H1 (cell line): Measurements from ENCODE around the gene SLC4A9. TPM values are rescaled to one million over a fixed set of nuclear protein-coding genes. Genes with fewer than 3 reads are reported as not detected.

ENCODE experiments used
- CTCF ChIA-PET: fragments of 300-600 bp; sonication (Branson Sonifier 250); formaldehyde crosslinking; loops from one replicate; lab custom pipeline; 2021; ENCODE audit not compliant: partially characterized antibody; lab: Charles Lee
- POLR2A ChIA-PET: fragments of 300-600 bp; sonication (Branson Sonifier 250); formaldehyde crosslinking; loops from one replicate; lab custom pipeline; 2021; ENCODE audit warnings: inconsistent platforms; ENCODE audit not compliant: partially characterized antibody; lab: Charles Lee
- DNase-seq, 2 experiments: peaks; one replicate each; pipeline versions ENCODE4 v3.0.0 to v3.0.0-alpha.2; 2010 to 2022; ENCODE audit warnings: low spot score in 2 of 2, low read depth in 1 of 2, mixed read lengths in 1 of 2
- FAIRE-seq: peaks from 2 replicates; lab custom pipeline; 2011; peaks lifted over from hg19 to GRCh38; lab: Jason Lieb, UNC
- H2AFZ ChIP-seq: 2 replicates; pipeline ENCODE4 v1.8.1; 2012; ENCODE audit warnings: low read length, inconsistent platforms
- H2AK5ac ChIP-seq: 2 replicates; pipeline ENCODE4 v1.6.1; 2013; ENCODE audit warnings: low read depth, low read length
- H2BK120ac ChIP-seq: replicated peaks from 2 replicates; pipeline ENCODE3; 2013; ENCODE audit warnings: low read depth, low read length, inconsistent platforms
- H2BK12ac ChIP-seq: 2 replicates; pipeline ENCODE4 v1.6.1; 2013; ENCODE audit warnings: low read depth, low read length
- H2BK15ac ChIP-seq: 2 replicates; pipeline ENCODE4 v1.6.1; 2013; ENCODE audit warnings: low read length
- H2BK20ac ChIP-seq: 2 replicates; pipeline ENCODE4 v1.6.1; 2013; ENCODE audit warnings: low read length
- H2BK5ac ChIP-seq: 2 replicates; pipeline ENCODE4 v1.6.1; 2013; ENCODE audit warnings: low read depth, low read length
- H3K14ac ChIP-seq: 2 replicates; pipeline ENCODE4 v1.6.1; 2013; ENCODE audit warnings: inconsistent platforms; ENCODE audit not compliant: insufficient read length
- H3K18ac ChIP-seq: 2 replicates; pipeline ENCODE4 v1.6.1; 2013; ENCODE audit warnings: low read length; ENCODE audit errors: extremely low read depth
- H3K23ac ChIP-seq: 2 replicates; pipeline ENCODE4 v1.6.1; 2013; ENCODE audit warnings: inconsistent platforms; ENCODE audit not compliant: insufficient read length
- H3K23me2 ChIP-seq: 2 replicates; pipeline ENCODE4 v1.6.1; 2013; ENCODE audit warnings: low read depth, low read length
- H3K27ac ChIP-seq: 2 replicates; pipeline ENCODE4 v1.6.1; 2011; ENCODE audit warnings: low read depth, low read length, inconsistent platforms
- H3K27me3 ChIP-seq, 4 experiments: replicated peaks in 1 of 4; 1 replicate in 1 of 4; 2 replicates in 3 of 4; pipeline versions ENCODE4 v1.6.1 to v1.8.1; 2011 to 2013; ENCODE audit warnings: low read length in 3 of 4, mild to moderate bottlenecking in 3 of 4, inconsistent platforms in 2 of 4, mixed read lengths in 2 of 4, moderate library complexity in 1 of 4; ENCODE audit not compliant: control insufficient read depth in 3 of 4, insufficient read depth in 3 of 4; ENCODE audit errors: extremely low read depth in 1 of 4
- H3K36me3 ChIP-seq, 4 experiments: 2 replicates each; pipeline versions ENCODE4 v1.6.1 to v1.8.1; 2011 to 2013; ENCODE audit warnings: mild to moderate bottlenecking in 4 of 4, low read length in 3 of 4, moderate library complexity in 2 of 4, control low read depth in 1 of 4, inconsistent platforms in 1 of 4; ENCODE audit not compliant: insufficient read depth in 4 of 4, control insufficient read depth in 2 of 4
- H3K4ac ChIP-seq: replicated peaks from 2 replicates; pipeline ENCODE3; 2013; ENCODE audit warnings: low read length, low read depth, mixed read lengths, inconsistent platforms; ENCODE audit not compliant: insufficient read length
- H3K4me1 ChIP-seq, 4 experiments: replicated peaks in 1 of 4; 1 replicate in 1 of 4; 2 replicates in 3 of 4; pipeline versions ENCODE4 v1.6.1 to v1.8.1; 2011 to 2013; ENCODE audit warnings: low read length in 3 of 4, inconsistent platforms in 2 of 4, mixed read lengths in 1 of 4; ENCODE audit not compliant: insufficient read depth in 4 of 4, control insufficient read depth in 3 of 4
- H3K4me2 ChIP-seq, 2 experiments: 2 replicates each; pipeline versions ENCODE4 v1.6.1 to v1.8.1; 2011 to 2013; ENCODE audit warnings: low read depth in 2 of 2, low read length in 2 of 2, control low read depth in 1 of 2, inconsistent platforms in 1 of 2, mild to moderate bottlenecking in 1 of 2; ENCODE audit not compliant: insufficient read depth in 1 of 2
- H3K4me3 ChIP-seq, 4 experiments: fragments of 200-600, 300-600 bp in 1 of 4; sonication (generic), shearing (Covaris generic), sonication (Bioruptor Twin) in 1 of 4; 2 replicates each; pipeline versions ENCODE4 v1.5.1 to v1.8.1; 2011 to 2016; ENCODE audit warnings: low read length in 4 of 4, low read depth in 3 of 4, control low read depth in 2 of 4, inconsistent platforms in 2 of 4, mild to moderate bottlenecking in 2 of 4, mixed read lengths in 1 of 4, moderate library complexity in 1 of 4; ENCODE audit not compliant: insufficient read depth in 2 of 4; ENCODE audit errors: extremely low read depth in 1 of 4
- H3K56ac ChIP-seq: replicated peaks from 2 replicates; pipeline ENCODE3; 2013; ENCODE audit warnings: low read depth, mild to moderate bottlenecking, mixed read lengths, low read length, inconsistent platforms; ENCODE audit not compliant: insufficient read length
- H3K79me1 ChIP-seq: 2 replicates; pipeline ENCODE4 v1.6.1; 2013; ENCODE audit warnings: low read depth, low read length, control low read depth
- H3K79me2 ChIP-seq, 2 experiments: 2 replicates each; pipeline versions ENCODE4 v1.6.1 to v1.8.1; 2012 to 2013; ENCODE audit warnings: low read length in 2 of 2, mild to moderate bottlenecking in 2 of 2, inconsistent platforms in 1 of 2; ENCODE audit not compliant: insufficient read depth in 2 of 2, control insufficient read depth in 1 of 2
- H3K9ac ChIP-seq, 4 experiments: replicated peaks in 1 of 4; 1 replicate in 1 of 4; 2 replicates in 3 of 4; pipeline versions ENCODE4 v1.6.1 to v1.8.1; 2011 to 2013; ENCODE audit warnings: low read depth in 3 of 4, low read length in 3 of 4, control low read depth in 2 of 4, mild to moderate bottlenecking in 2 of 4, moderate library complexity in 2 of 4, inconsistent platforms in 1 of 4; ENCODE audit errors: extremely low read depth in 1 of 4
- H3K9me3 ChIP-seq, 2 experiments: 2 replicates each; pipeline versions ENCODE4 v1.6.1 to v1.8.1; 2012 to 2013; ENCODE audit warnings: mild to moderate bottlenecking in 2 of 2, moderate library complexity in 2 of 2, control low read depth in 1 of 2, inconsistent platforms in 1 of 2, low read depth in 1 of 2, low read length in 1 of 2, mixed read lengths in 1 of 2; ENCODE audit not compliant: insufficient read depth in 2 of 2
- H4K20me1 ChIP-seq, 2 experiments: replicated peaks in 1 of 2; 2 replicates each; pipeline versions ENCODE3 to v1.8.1; 2011 to 2013; ENCODE audit warnings: inconsistent platforms in 2 of 2, low read length in 2 of 2, mild to moderate bottlenecking in 1 of 2; ENCODE audit not compliant: insufficient read depth in 2 of 2, control insufficient read depth in 1 of 2
- H4K5ac ChIP-seq: 2 replicates; pipeline ENCODE4 v1.6.1; 2013; ENCODE audit warnings: low read length, low read depth, mixed read lengths, inconsistent platforms; ENCODE audit not compliant: insufficient read length
- H4K8ac ChIP-seq: 2 replicates; pipeline ENCODE4 v1.8.0; 2013; ENCODE audit warnings: mild to moderate bottlenecking, moderate library complexity, low read length, inconsistent platforms; ENCODE audit not compliant: insufficient read depth; ENCODE audit errors: extremely low read depth
- H4K91ac ChIP-seq: replicated peaks from 2 replicates; pipeline ENCODE3; 2013; ENCODE audit warnings: low read length, mixed read lengths, inconsistent platforms; ENCODE audit not compliant: insufficient read length
- ASH2L ChIP-seq: fragments of 200-600, 300-600 bp; sonication (generic); IDR thresholded peaks from one replicate; pipeline ENCODE4 v1.7.1; 2017; ENCODE audit warnings: low read length
- ATF3 ChIP-seq: IDR thresholded peaks from 2 replicates; pipeline ENCODE4 v1.6.1; 2011; ENCODE audit warnings: low read depth, mild to moderate bottlenecking, low read length; ENCODE audit not compliant: insufficient read depth
- BCL11A ChIP-seq, 2 experiments: IDR thresholded peaks; one replicate each; pipeline ENCODE4 v1.6.1; 2011; ENCODE audit warnings: low read depth in 2 of 2, low read length in 2 of 2, mild to moderate bottlenecking in 2 of 2
- CBX5 ChIP-seq: fragments of 300-800, 300-1000 bp; sonication (generic); IDR thresholded peaks from 2 replicates; pipeline ENCODE4 v1.7.1; 2016; ENCODE audit warnings: antibody characterized with exemption, low read length, low read depth
- EP300 ChIP-seq, 2 experiments: IDR thresholded peaks; 1 replicate in 1 of 2; 2 replicates in 1 of 2; pipeline ENCODE4 v1.6.1; 2011 to 2012; ENCODE audit warnings: low read depth in 2 of 2, low read length in 2 of 2, mild to moderate bottlenecking in 2 of 2, borderline replicate concordance in 1 of 2, inconsistent platforms in 1 of 2, moderate library complexity in 1 of 2
- GTF2F1 ChIP-seq: IDR thresholded peaks from 2 replicates; pipeline ENCODE4 v1.6.1; 2012; ENCODE audit warnings: low read depth, low read length, improper control_type of control experiment, borderline replicate concordance
- MAFK ChIP-seq: IDR thresholded peaks from 2 replicates; pipeline ENCODE4 v1.6.1; 2012; ENCODE audit warnings: low read depth, mild to moderate bottlenecking, improper control_type of control experiment, low read length
- SIX5 ChIP-seq: IDR thresholded peaks from 2 replicates; pipeline ENCODE4 v1.6.1; 2011; ENCODE audit warnings: mild to moderate bottlenecking, low read depth, low read length
- YY1 ChIP-seq: IDR thresholded peaks from 2 replicates; pipeline ENCODE4 v1.6.1; 2011; ENCODE audit warnings: low read depth, mild to moderate bottlenecking, low read length
- WGBS, 2 experiments: shearing (Covaris generic) in 1 of 2; methylation state at CpG; one replicate each; pipeline versions ENCODE4 v1.1.6 to v1.1.7; 2013 to 2015; ENCODE audit warnings: low lambda C conversion rate in 2 of 2, mixed read lengths in 2 of 2, inconsistent platforms in 1 of 2, low coverage in 1 of 2, missing lambda C conversion rate in 1 of 2; ENCODE audit not compliant: insufficient replicate concordance in 2 of 2, insufficient coverage in 1 of 2, insufficient read length in 1 of 2; ENCODE audit errors: extremely low coverage in 1 of 2, missing lambda C conversion rate in 1 of 2; 5-methylcytosine and 5-hydroxymethylcytosine counted together
- long read RNA-seq, 2 experiments: library from RNA in 1 of 2; library from capped mRNA in 1 of 2; stranded (forward); transcript quantifications; one replicate each; pipeline ENCODE4 v2.0.0, GENCODE V29; 2021; ENCODE audit warnings: inconsistent platforms in 1 of 2
- polyA minus RNA-seq, 3 experiments: library from RNA; depleted of rRNA, polyadenylated mRNA; stranded (reverse); fragments of >200 nt; gene quantifications; 1 replicate in 2 of 3; 2 replicates in 1 of 3; pipeline ENCODE4 v1.2.3, GENCODE V29; 2011
- polyA plus RNA-seq, 7 experiments: library from polyadenylated mRNA; depleted of rRNA in 3 of 7; stranded (reverse) in 5 of 7; unstranded in 2 of 7; fragments of >200 nt in 5 of 7; fragments of 200-250 nt in 2 of 7; gene quantifications; 1 replicate in 5 of 7; 2 replicates in 1 of 7; 4 replicates in 1 of 7; pipeline versions ENCODE4 v1.2.1 to v1.2.3, GENCODE V29; 2011 to 2013; ENCODE audit warnings: missing spikeins in 2 of 7, mixed read lengths in 2 of 7
- total RNA-seq: library from RNA; stranded (reverse); fragmentation: NEBNext Ultra II Directional; extraction: Animal tissue kit (Norgen Biotek cat#: 25700); gene quantifications from 2 replicates; pipeline ENCODE4 v1.2.1, GENCODE V29; 2021

Gene SLC4A9
- 0.15 and 0.28 TPM in 2 replicates for total RNA-seq
- polyA plus RNA-seq (2011; rRNA removed), result 0.15 and 0.24 TPM in 2 replicates
- polyA plus RNA-seq (2011; cell fraction: cytosol; rRNA removed), result 0.13 TPM
- 0.91 TPM for polyA plus RNA-seq (2011; cell fraction: nucleus; rRNA removed)
- 0.17 to 0.76 TPM (median 0.37 TPM) in 3 of 4 replicates, not detected in the other for polyA plus RNA-seq (2012, experiment 1 of 2)
- polyA plus RNA-seq (2012, experiment 2 of 2), result not detected
- 0.12 TPM for polyA plus RNA-seq (2013, experiment 1 of 2)
- polyA plus RNA-seq (2013, experiment 2 of 2), result 0.15 TPM
- polyA minus RNA-seq (2011; rRNA and poly(A)+ RNA removed), result 0.69 and 1.6 TPM in 2 replicates
- polyA minus RNA-seq (2011; cell fraction: cytosol; rRNA and poly(A)+ RNA removed), result not detected
- polyA minus RNA-seq (2011; cell fraction: nucleus; rRNA and poly(A)+ RNA removed), result 1.9 TPM
- long read RNA-seq, experiment 1, result 0 reads
- long read RNA-seq, experiment 2, result 0 reads

- Histone ChIP-seq H3K4ac (no peak within 1 kb of the TSS), H3K4me3 (no peak within 1 kb of the TSS), H3K9ac (no peak within 1 kb of the TSS), H3K23ac (no peak within 1 kb of the TSS), H3K36me3 (no peaks in the 10 kb centered on the region), H4K91ac (no peak within 1 kb of the TSS), H2BK5ac (no peak within 1 kb of the TSS), H3K4me1 (peaks cover 0 to 11% (median under 1%) of the 10 kb centered on the region in 4 experiments; a peak in 4 of 7 replicates), H2AFZ (no peak within 1 kb of the TSS), H3K18ac (no peak within 1 kb of the TSS), H4K8ac (no peak within 1 kb of the TSS), H3K9me3 (no peaks in the 10 kb centered on the region), H4K20me1 (no peaks in the 10 kb centered on the region), H2BK20ac (no peak within 1 kb of the TSS), H3K56ac (no peak within 1 kb of the TSS), H4K5ac (no peak within 1 kb of the TSS), H2BK15ac (no peak within 1 kb of the TSS), H3K79me2 (no peaks in the 10 kb centered on the region), H3K23me2 (no peaks in the 10 kb centered on the region; the same call in 1 of the 2 replicates), H3K4me2 (no peak within 1 kb of the TSS), H3K27me3 (peaks cover 0 to 7% (median 2%) of the 10 kb centered on the region in 4 experiments; a peak in 2 of 7 replicates), H2BK12ac (no peak within 1 kb of the TSS), H3K14ac (no peak within 1 kb of the TSS), H3K79me1 (no peaks in the 10 kb centered on the region), H2AK5ac (no peak within 1 kb of the TSS), H3K27ac (no peak within 1 kb of the TSS), H2BK120ac (no peak within 1 kb of the TSS)
- ChIA-PET CTCF (interaction anchor here (0.6 to 5.8 kb wide), 10 partner anchors 9 to 124 kb away, joined by 3 to 135 read pairs (median 7); partner anchors contain the start of gene HBEGF), POLR2A (interaction anchor here (0.9 to 1.2 kb wide), 2 partner anchors 15 to 119 kb away, joined by 3 to 6 read pairs; no protein-coding TSS in a partner anchor)
- FAIRE-seq (no peak), DNase-seq (no peak)
- 89% methylated on average over 2 of the region's 2 CpGs; no CpG with 5 or more reads in 1 of the 2 experiments for WGBS, 2 experiments
- TF ChIP-seq SIX5 (no peak), BCL11A (IDR thresholded peaks at IDR 0.05; ENCODE audit: low read depth in 2 of 2, low read length in 2 of 2) (no peak), ATF3 (no peak), GTF2F1 (no peak), CBX5 (no peak), EP300 (IDR thresholded peaks at IDR 0.05; ENCODE audit: borderline replicate concordance in 1 of 2, low read depth in 2 of 2, low read length in 2 of 2) (no peak), MAFK (no peak), YY1 (no peak), ASH2L (no peak)
These were observed at the start of gene SLC4A9 for GRCh38 chr5:140360101-140360500. TSS of gene SLC4A9 (plus strand) at chr5:140360194. CDS start at chr5:140360237, 43 bp downstream.
